Panc1 (cell line): ENCODE data around the gene UNC5B. TPM values are rescaled to one million over a fixed set of nuclear protein-coding genes. Genes with fewer than 3 reads are reported as not detected.

ENCODE experiments used
- ATAC-seq: fragments of 200-7000 bp; cut with Tn5 transposase; 2 replicates; pipeline ENCODE4 v1.9.1; 2020; ENCODE audit warnings: mild to moderate bottlenecking, moderate library complexity
- BruUV-seq: library from RNA; stranded (reverse); fragments of 400-500 nt; replicated peaks from 2 replicates; lab custom pipeline; 2021; lab: Mats Ljungman, UMichigan
- CTCF ChIA-PET: fragments of 300-600 bp; sonication (Branson Sonifier 250); formaldehyde crosslinking; loops from one replicate; lab custom pipeline; 2022; ENCODE audit warnings: antibody characterized with exemption; lab: Charles Lee
- POLR2A ChIA-PET: fragments of 300-600 bp; sonication (Branson Sonifier 250); formaldehyde crosslinking; loops from one replicate; lab custom pipeline; 2022; ENCODE audit warnings: antibody characterized with exemption; lab: Charles Lee
- DNase-seq: peaks from one replicate; pipeline ENCODE4 v3.0.0-alpha.2; 2010; ENCODE audit warnings: low read depth, low spot score
- H3K27ac ChIP-seq: 2 replicates; pipeline ENCODE4 v1.5.1; 2011; ENCODE audit warnings: mild to moderate bottlenecking, low read length, inconsistent platforms
- H3K27me3 ChIP-seq: fragments of 200-500 bp; sonication (Bioruptor generic); 2 replicates; pipeline ENCODE4 v1.6.0; 2014; ENCODE audit warnings: low read length, inconsistent platforms; ENCODE audit not compliant: control insufficient read depth, insufficient read depth
- H3K36me3 ChIP-seq: fragments of 200-500 bp; sonication (Bioruptor generic); 2 replicates; pipeline ENCODE4 v1.5.1; 2014; ENCODE audit warnings: inconsistent platforms, mild to moderate bottlenecking, low read length, moderate library complexity; ENCODE audit not compliant: control insufficient read depth, insufficient read depth
- H3K4me1 ChIP-seq: 2 replicates; pipeline ENCODE4 v1.5.1; 2011; ENCODE audit warnings: inconsistent platforms, mild to moderate bottlenecking, low read length, moderate library complexity; ENCODE audit not compliant: control insufficient read depth, insufficient read depth
- H3K4me3 ChIP-seq, 2 experiments: 2 replicates each; pipeline ENCODE4 v1.5.1; 2011 to 2012; ENCODE audit warnings: low read depth in 2 of 2, low read length in 2 of 2, mild to moderate bottlenecking in 2 of 2, inconsistent platforms in 1 of 2, moderate library complexity in 1 of 2
- H3K9me3 ChIP-seq: fragments of 200-500 bp; sonication (Bioruptor generic); 2 replicates; pipeline ENCODE4 v1.5.1; 2014; ENCODE audit warnings: low read depth, mild to moderate bottlenecking, inconsistent platforms, low read length, moderate library complexity; ENCODE audit not compliant: control insufficient read depth, insufficient read depth
- CTCF ChIP-seq: fragments of 450-650 bp; IDR thresholded peaks from 2 replicates; pipeline ENCODE4 v1.5.1; 2017; ENCODE audit warnings: mild to moderate bottlenecking
- POLR2AphosphoS5 ChIP-seq: IDR thresholded peaks from 2 replicates; pipeline ENCODE4 v1.6.1; 2012; ENCODE audit warnings: mild to moderate bottlenecking, low read depth, low read length, moderate library complexity
- REST ChIP-seq, 2 experiments: IDR thresholded peaks; 2 replicates each; pipeline ENCODE4 v1.6.1; 2011 to 2012; ENCODE audit warnings: low read depth in 2 of 2, control low read depth in 1 of 2, low read length in 1 of 2, mild to moderate bottlenecking in 1 of 2, moderate library complexity in 1 of 2; ENCODE audit not compliant: insufficient read depth in 1 of 2
- SIN3A ChIP-seq: IDR thresholded peaks from 2 replicates; pipeline ENCODE4 v1.6.1; 2012; ENCODE audit warnings: low read depth, mild to moderate bottlenecking, low read length, moderate library complexity, borderline replicate concordance; ENCODE audit not compliant: insufficient read depth
- TCF7L2 ChIP-seq: IDR thresholded peaks from 2 replicates; pipeline ENCODE4 v1.6.1; 2011; ENCODE audit warnings: mild to moderate bottlenecking, low read depth, low read length, inconsistent platforms
- in situ Hi-C: cut with HindIII; loops from 2 replicates; pipeline ENCODE4 v1.10.0; 2016; ENCODE audit warnings: low sequenced_read_pairs, low pct_unique_long_range_greater_than_20kb
- intact Hi-C: fragments of 100-400 bp; cut with micrococcal nuclease; formaldehyde crosslinking; loops from one replicate; pipeline ENCODE4 v1.10.0; 2022; ENCODE audit not compliant: unreplicated experiment
- total RNA-seq: library from RNA; stranded (reverse); gene quantifications from one replicate; pipeline ENCODE4 v1.2.1, GENCODE V29; 2021; ENCODE audit not compliant: unreplicated experiment

Gene UNC5B
- total RNA-seq, 1 experiment from 2014 or later = 1.1 TPM

- intact Hi-C loops = no loop called here
- H3K4me3 ChIP-seq = no peak overlapping the region
- peaks cover 5% of the 10 kb centered on the region; the same call in 1 of the 2 replicates for H3K4me1 ChIP-seq
- peak; percentile 27; the same call in 1 of the 2 replicates for ATAC-seq
- CTCF ChIA-PET = interaction anchor here (0.9 kb wide), 1 partner anchor 14 kb away, joined by 7 read pairs; no protein-coding TSS in a partner anchor
- in situ Hi-C loops = no loop called here
- H3K36me3 ChIP-seq = no peaks in the 10 kb centered on the region
- no TSS peak for BruUV-seq
- DNase-seq = no peak
- POLR2A ChIA-PET = no interaction called here
- no peaks in the 10 kb centered on the region for H3K9me3 ChIP-seq
- TF ChIP-seq TCF7L2 (no peak), POLR2AphosphoS5 (no peak), REST (IDR thresholded peaks at IDR 0.05; ENCODE audit: insufficient read depth in 1 of 2, low read depth in 2 of 2, low read length in 1 of 2) (no peak), SIN3A (no peak), CTCF (no peak)
- H3K27ac ChIP-seq = no peak overlapping the region
- peaks cover 5% of the 10 kb centered on the region; the same call in 1 of the 2 replicates for H3K27me3 ChIP-seq
Observed at GRCh38 chr10:71255808-71256660, 43.7 kb downstream of the UNC5B start.

GRCh38 chr10:71256661-71257318 lies 44.4 kb downstream of the UNC5B start:
- in situ Hi-C loops = no loop called here
- CTCF ChIA-PET = interaction anchor here (0.9 kb wide), 1 partner anchor 13 kb away, joined by 7 read pairs; no protein-coding TSS in a partner anchor

More at GRCh38 chr10:71256661-71257318, 44.4 kb downstream of the UNC5B start:
- no peak for TF ChIP-seq CTCF
- no peak for TF ChIP-seq SIN3A
- no peak for TF ChIP-seq POLR2AphosphoS5
- H3K27ac ChIP-seq = no peak overlapping the region
- peaks cover 1% of the 10 kb centered on the region; the same call in 1 of the 2 replicates for H3K27me3 ChIP-seq
- no peak for ATAC-seq
- no TSS peak for BruUV-seq
- H3K4me3 ChIP-seq = no peak overlapping the region
- no peaks in the 10 kb centered on the region for H3K36me3 ChIP-seq
- H3K9me3 ChIP-seq = no peaks in the 10 kb centered on the region
- POLR2A ChIA-PET = no interaction called here
- intact Hi-C loops = no loop called here
- DNase-seq = no peak
- H3K4me1 ChIP-seq = peaks cover 5% of the 10 kb centered on the region; the same call in 1 of the 2 replicates
